K562 (cell line): ENCODE data around the gene DNAJB6.

ENCODE experiments used
- C11orf30 ChIP-seq: fragments of 450-650 bp; IDR thresholded peaks from 2 replicates; pipeline ENCODE4 v1.6.1; 2016; ENCODE audit warnings: low read depth, mild to moderate bottlenecking
- CHD2 ChIP-seq: IDR thresholded peaks from 2 replicates; pipeline ENCODE4 v1.6.1; 2011; ENCODE audit warnings: low read depth, low read length
- GATA2 ChIP-seq: sonication (generic); formaldehyde crosslinking; IDR thresholded peaks from 2 replicates; pipeline ENCODE4 v1.4.0; 2020; ENCODE audit warnings: mild to moderate bottlenecking, missing genetic modification reagents
- SP1 ChIP-seq: sonication (generic); formaldehyde crosslinking; IDR thresholded peaks from 2 replicates; pipeline ENCODE4 v1.8.1; 2022; ENCODE audit warnings: mild to moderate bottlenecking, missing genetic modification reagents
- ZNF311 ChIP-seq: fragments of 250-450 bp; sonication (Bioruptor Pico); IDR thresholded peaks from 2 replicates; pipeline ENCODE4 v1.4.0; 2020; ENCODE audit warnings: mild to moderate bottlenecking, moderate library complexity
- TF ChIP-seq, protein P1 (sequence below), 2 experiments: IDR thresholded peaks; 2 replicates each; pipeline ENCODE4 v1.6.1; 2012; ENCODE audit warnings: improper control_type of control experiment in 2 of 2, low read depth in 2 of 2, low read length in 2 of 2, borderline replicate concordance in 1 of 2

GRCh38 chr7:157368955-157369354 lies 32.2 kb downstream of the DNAJB6 start:
- TF ChIP-seq CHD2 (no peak), GATA2 (CRISPR knock-in tag) (no peak), SP1 (CRISPR knock-in tag) (no peak), C11orf30 (no peak), ZNF311 (CRISPR knock-in tag) (no peak)
- TF ChIP-seq, protein P1, sequence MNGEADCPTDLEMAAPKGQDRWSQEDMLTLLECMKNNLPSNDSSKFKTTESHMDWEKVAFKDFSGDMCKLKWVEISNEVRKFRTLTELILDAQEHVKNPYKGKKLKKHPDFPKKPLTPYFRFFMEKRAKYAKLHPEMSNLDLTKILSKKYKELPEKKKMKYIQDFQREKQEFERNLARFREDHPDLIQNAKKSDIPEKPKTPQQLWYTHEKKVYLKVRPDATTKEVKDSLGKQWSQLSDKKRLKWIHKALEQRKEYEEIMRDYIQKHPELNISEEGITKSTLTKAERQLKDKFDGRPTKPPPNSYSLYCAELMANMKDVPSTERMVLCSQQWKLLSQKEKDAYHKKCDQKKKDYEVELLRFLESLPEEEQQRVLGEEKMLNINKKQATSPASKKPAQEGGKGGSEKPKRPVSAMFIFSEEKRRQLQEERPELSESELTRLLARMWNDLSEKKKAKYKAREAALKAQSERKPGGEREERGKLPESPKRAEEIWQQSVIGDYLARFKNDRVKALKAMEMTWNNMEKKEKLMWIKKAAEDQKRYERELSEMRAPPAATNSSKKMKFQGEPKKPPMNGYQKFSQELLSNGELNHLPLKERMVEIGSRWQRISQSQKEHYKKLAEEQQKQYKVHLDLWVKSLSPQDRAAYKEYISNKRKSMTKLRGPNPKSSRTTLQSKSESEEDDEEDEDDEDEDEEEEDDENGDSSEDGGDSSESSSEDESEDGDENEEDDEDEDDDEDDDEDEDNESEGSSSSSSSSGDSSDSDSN (IDR thresholded peaks at IDR 0.05; ENCODE audit: borderline replicate concordance in 1 of 2, low read depth in 2 of 2, low read length in 2 of 2), result no peak
